Activated CD4-positive, alpha-beta memory T cell treated with anti-CD3 and anti-CD28 coated beads, Interleukin-2, amount 10 ng/mL, durations not matched to agents 7 days and 5 days (primary cell): ENCODE measurements around the gene MXRA7. TPM values are rescaled to one million over a fixed set of nuclear protein-coding genes. Genes with fewer than 3 reads are reported as not detected.
"Not testable (repeated sequence)": the region's sequence is repeated elsewhere in the genome, so short reads cannot be mapped to it uniquely, and the experiment has no call there.

ENCODE experiments used
- CTCF ChIA-PET: fragments of 350-600 bp; sonication (Branson Sonifier 250); formaldehyde crosslinking; loops from one replicate; lab custom pipeline; 2021; ENCODE audit warnings: antibody characterized with exemption, inconsistent platforms; lab: Charles Lee
- POLR2A ChIA-PET: fragments of 350-600 bp; sonication (Branson Sonifier 250); formaldehyde crosslinking; loops from one replicate; lab custom pipeline; 2021; ENCODE audit warnings: antibody characterized with exemption; lab: Charles Lee
- DNase-seq: peaks from one replicate; pipeline ENCODE4 v3.0.0-alpha.2; 2020
- H3K27ac Mint-ChIP-seq: one replicate; pipeline ENCODE4 v1.8.0; 2021; ENCODE audit warnings: mild to moderate bottlenecking, mixed read lengths
- H3K27me3 Mint-ChIP-seq: one replicate; pipeline ENCODE4 v1.8.0; 2021; ENCODE audit warnings: mixed read lengths
- H3K36me3 Mint-ChIP-seq: one replicate; pipeline ENCODE4 v1.8.0; 2021; ENCODE audit warnings: low read depth, mixed read lengths
- H3K4me1 Mint-ChIP-seq: one replicate; pipeline ENCODE4 v1.8.0; 2021; ENCODE audit warnings: mixed read lengths
- H3K4me3 Mint-ChIP-seq: one replicate; pipeline ENCODE4 v1.8.0; 2021; ENCODE audit warnings: mild to moderate bottlenecking, mixed read lengths
- H3K9me3 Mint-ChIP-seq: one replicate; pipeline ENCODE4 v1.8.0; 2021; ENCODE audit warnings: mixed read lengths
- total RNA-seq, 2 experiments: library from RNA; stranded (reverse); gene quantifications; one replicate each; pipeline ENCODE4 v1.2.3, GENCODE V29; 2021

The MXRA7 gene
- total RNA-seq, 2 experiments from 2014 or later: 7.5 to 8.5 TPM

DNA sequence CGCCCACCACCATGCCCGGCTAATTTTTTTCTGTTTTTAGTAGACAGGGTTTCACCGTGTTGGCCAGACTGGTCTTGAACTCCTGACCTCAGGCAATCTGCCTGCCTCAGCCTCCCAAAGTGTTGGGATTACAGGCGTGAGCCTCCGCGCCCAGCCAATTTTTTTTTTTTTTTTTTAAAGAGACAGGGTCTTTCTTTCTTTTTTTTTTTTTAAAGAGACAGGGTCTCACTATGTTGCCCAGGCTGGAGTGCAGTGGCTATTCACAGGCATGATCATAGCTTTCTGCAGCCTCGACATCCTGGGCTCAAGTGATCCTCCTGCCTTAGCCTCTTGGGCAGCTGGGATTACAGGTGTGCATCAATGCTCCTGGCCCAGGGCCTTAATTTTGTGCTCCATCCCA lies 1.6 kb upstream of the MXRA7 start:
- H3K27me3 Mint-ChIP-seq, H3K4me3 Mint-ChIP-seq, H3K9me3 Mint-ChIP-seq, H3K27ac Mint-ChIP-seq, DNase-seq: not testable (repeated sequence)
- POLR2A ChIA-PET: interaction anchor here (0.9 to 7.4 kb wide), 3 partner anchors 14 to 154 kb away, joined by 3 to 59 read pairs (median 10); partner anchors contain the start of genes JMJD6 and METTL23
- CTCF ChIA-PET: interaction anchor here (2.2 to 5.8 kb wide), 5 partner anchors 9 to 189 kb away, joined by 8 to 36 read pairs (median 15); partner anchors contain the start of genes JMJD6 and METTL23
- peaks cover 51% of the 10 kb centered on the region for H3K4me1 Mint-ChIP-seq
- H3K36me3 Mint-ChIP-seq: peaks cover 40% of the 10 kb centered on the region

- peak; percentile 29 for DNase-seq
- peak overlapping the region; percentile 57 for H3K4me3 Mint-ChIP-seq
- H3K27ac Mint-ChIP-seq, H3K27me3 Mint-ChIP-seq, H3K9me3 Mint-ChIP-seq: not testable (repeated sequence)
- H3K4me1 Mint-ChIP-seq: peaks cover 32% of the 10 kb centered on the region
- CTCF ChIA-PET: interaction anchor here (1.5 to 2.3 kb wide), 2 partner anchors 86 to 187 kb away, joined by 4 to 8 read pairs; no protein-coding TSS in a partner anchor
- H3K36me3 Mint-ChIP-seq: peaks cover 22% of the 10 kb centered on the region
- POLR2A ChIA-PET: interaction anchor here (0.7 to 2.6 kb wide), 5 partner anchors 9 to 33 kb away, joined by 3 to 6 read pairs (median 3); partner anchors contain the start of gene MFSD11
Measured at GRCh38 chr17:76709951-76710862, 558 bp downstream of the MXRA7 start.

DNA sequence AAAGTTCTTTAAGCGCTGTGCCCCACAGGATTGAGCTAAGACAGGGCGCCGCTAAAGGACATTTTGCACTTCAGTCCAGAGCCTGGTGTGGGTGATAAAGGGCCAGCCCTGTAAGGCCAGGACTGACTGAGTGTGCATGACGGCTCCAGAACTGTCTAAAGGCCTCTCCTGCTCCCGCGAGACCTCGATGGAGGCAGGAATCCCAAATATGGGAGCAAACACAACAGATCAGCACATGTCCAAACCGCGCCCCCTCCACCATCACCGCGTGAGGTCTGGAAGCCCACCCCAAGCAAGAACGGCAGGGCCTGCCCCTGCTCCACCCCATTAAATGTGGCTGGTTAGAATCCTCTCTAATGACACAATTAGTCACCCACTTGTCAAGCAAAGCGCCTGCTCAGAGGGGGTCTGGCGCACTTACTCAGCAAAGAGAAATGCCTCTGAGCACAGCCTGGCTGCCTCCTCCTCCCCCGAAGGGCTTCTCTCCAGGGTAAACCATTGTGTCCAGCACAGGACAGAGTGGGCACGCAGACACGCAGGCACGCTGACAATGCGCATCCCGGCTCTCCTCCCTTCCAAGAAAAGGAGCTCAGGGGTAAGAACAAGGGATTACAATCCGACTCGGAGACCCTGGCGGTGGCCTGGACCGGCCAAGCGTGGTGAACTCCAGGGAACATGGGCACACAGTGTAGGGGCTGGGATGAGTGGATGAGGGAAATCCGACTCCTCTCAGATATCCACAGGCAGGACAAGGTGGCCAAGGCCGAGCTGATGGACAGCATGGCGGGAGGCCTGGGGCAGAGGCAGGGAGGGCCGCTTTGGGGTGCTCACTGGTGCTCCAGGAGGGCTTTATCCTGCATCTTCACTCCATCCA lies 1.5 kb downstream of the MXRA7 start:
- ChIA-PET POLR2A (interaction anchor here (0.7 to 2.6 kb wide), 4 partner anchors 10 to 32 kb away, joined by 3 to 6 read pairs (median 4); partner anchors contain the start of gene MFSD11), CTCF (interaction anchor here (2.7 kb wide), 1 partner anchor 8 kb away, joined by 6 read pairs; no protein-coding TSS in a partner anchor)
- peaks cover 27% of the 10 kb centered on the region for H3K4me1 Mint-ChIP-seq
- H3K36me3 Mint-ChIP-seq: peaks cover 15% of the 10 kb centered on the region
- H3K27ac Mint-ChIP-seq: no peak overlapping the region
- H3K27me3 Mint-ChIP-seq: peaks cover 9% of the 10 kb centered on the region
- peak overlapping the region; percentile 57 for H3K4me3 Mint-ChIP-seq
- no peaks in the 10 kb centered on the region for H3K9me3 Mint-ChIP-seq
- DNase-seq: no peak

DNA sequence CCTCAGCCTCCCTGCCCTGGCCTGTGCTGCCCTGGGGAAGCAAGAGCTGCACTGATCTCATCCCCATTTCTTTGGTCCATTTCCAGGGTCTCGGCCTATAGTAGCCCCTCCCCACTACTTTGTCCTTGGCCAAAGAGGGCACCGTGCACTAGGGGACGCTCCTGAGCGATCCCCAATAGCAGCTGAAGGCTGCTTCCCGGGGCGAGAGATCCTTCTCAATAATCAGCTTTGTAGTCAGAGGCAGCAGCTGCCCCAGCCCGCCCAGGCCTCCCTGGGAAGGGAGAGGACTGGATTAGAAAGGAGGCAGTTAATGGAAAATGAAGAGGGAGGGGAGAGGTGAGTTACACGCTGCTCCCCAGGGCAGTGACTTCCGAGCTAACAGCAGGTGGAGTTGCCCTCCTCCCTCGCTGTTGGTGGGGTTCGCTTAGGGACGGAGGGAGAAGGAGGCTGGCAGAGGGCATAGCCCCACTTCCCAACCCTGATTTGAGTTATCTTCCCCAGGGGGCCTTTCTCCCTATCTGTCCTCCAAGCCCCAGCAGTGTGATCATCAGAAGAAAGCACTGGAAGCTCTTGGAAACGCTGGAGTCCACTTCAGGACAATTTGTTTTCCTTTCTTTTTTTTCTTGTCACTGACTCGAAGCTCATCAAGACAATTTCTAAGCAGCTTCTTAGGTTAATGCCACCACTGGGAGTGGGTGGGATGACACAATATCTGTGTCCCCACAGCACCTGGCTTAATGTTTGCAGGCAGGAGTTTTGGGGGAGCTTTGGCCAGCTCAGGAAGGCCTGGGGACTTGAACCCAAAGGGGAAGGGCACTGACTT lies 2.6 kb downstream of the MXRA7 start:
- H3K4me3 Mint-ChIP-seq: no peak overlapping the region
- ChIA-PET POLR2A (interaction anchor here (1.0 to 2.6 kb wide), 2 partner anchors 24 to 29 kb away, joined by 3 to 6 read pairs; partner anchors contain the start of gene MFSD11), CTCF (interaction anchor here (2.7 kb wide), 1 partner anchor 9 kb away, joined by 6 read pairs; no protein-coding TSS in a partner anchor)
- H3K27me3 Mint-ChIP-seq: peaks cover 9% of the 10 kb centered on the region
- peaks cover 16% of the 10 kb centered on the region for H3K4me1 Mint-ChIP-seq
- H3K27ac Mint-ChIP-seq: no peak overlapping the region
- no peaks in the 10 kb centered on the region for H3K9me3 Mint-ChIP-seq
- H3K36me3 Mint-ChIP-seq: peaks cover 4% of the 10 kb centered on the region
- DNase-seq: no peak

GRCh38 chr17:76706817-76707216 lies 3.9 kb downstream of the MXRA7 start:
- Mint-ChIP-seq H3K4me3 (no peak overlapping the region), H3K9me3 (no peaks in the 10 kb centered on the region), H3K36me3 (no peaks in the 10 kb centered on the region), H3K4me1 (peaks cover 16% of the 10 kb centered on the region), H3K27me3 (peaks cover 9% of the 10 kb centered on the region), H3K27ac (no peak overlapping the region)
- ChIA-PET POLR2A (no interaction called here), CTCF (interaction anchor here (0.7 to 2.7 kb wide), 3 partner anchors 10 to 1129 kb away, joined by 4 to 6 read pairs (median 4); partner anchors contain the start of gene MRPL38)
- no peak for DNase-seq

GRCh38 chr17:76704805-76705204 lies 6.0 kb downstream of the MXRA7 start:
- peaks cover 9% of the 10 kb centered on the region for H3K27me3 Mint-ChIP-seq
- ChIA-PET CTCF (interaction anchor here (0.7 kb wide), 1 partner anchor 27 kb away, joined by 3 read pairs; no protein-coding TSS in a partner anchor), POLR2A (interaction anchor here (1.3 kb wide), 1 partner anchor 9 kb away, joined by 3 read pairs; no protein-coding TSS in a partner anchor)
- no peaks in the 10 kb centered on the region for H3K36me3 Mint-ChIP-seq
- H3K27ac Mint-ChIP-seq: no peak overlapping the region
- peaks cover 7% of the 10 kb centered on the region for H3K4me1 Mint-ChIP-seq
- DNase-seq: no peak
- H3K9me3 Mint-ChIP-seq: no peaks in the 10 kb centered on the region
- H3K4me3 Mint-ChIP-seq: no peak overlapping the region

DNA sequence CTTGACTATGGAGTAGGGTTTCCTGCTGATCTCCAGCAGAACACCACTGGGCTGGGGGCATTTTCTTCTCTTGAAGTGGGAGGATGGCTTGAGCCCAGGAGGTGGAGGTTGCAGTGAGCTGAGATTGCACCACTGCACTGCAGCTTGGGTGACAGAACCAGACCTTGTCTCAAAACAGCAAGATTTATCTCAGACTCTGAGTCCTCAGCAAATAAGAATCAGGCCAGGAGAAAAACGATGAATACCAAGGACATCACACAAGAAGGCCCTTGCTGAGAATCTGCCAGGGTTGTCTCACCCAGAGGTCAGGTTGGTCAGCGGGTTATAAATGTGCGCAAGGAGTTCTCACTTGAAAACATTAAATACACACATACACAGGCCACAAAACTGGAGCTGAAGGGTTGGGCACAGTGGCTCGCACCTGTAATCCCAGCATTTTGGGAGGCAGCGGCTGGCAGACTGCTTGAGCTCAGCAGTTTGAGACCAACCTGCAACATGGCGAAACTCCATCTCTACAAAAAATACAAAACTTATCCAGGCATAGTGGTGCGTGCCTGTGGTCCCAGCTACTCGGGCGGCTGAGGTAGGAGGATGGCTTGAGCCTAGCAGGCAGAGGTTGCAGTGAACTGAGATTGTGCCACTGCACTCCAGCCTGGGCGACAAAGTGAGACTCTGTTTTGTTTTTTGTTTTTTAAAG lies 7.7 kb downstream of the MXRA7 start:
- no peak for DNase-seq
- ChIA-PET POLR2A (no interaction called here), CTCF (interaction anchor here (1.2 to 2.7 kb wide), 2 partner anchors 10 to 66 kb away, joined by 3 to 12 read pairs; no protein-coding TSS in a partner anchor)
- Mint-ChIP-seq H3K4me3 (no peak overlapping the region), H3K27me3 (peaks cover 2% of the 10 kb centered on the region), H3K9me3 (no peaks in the 10 kb centered on the region), H3K27ac (no peak overlapping the region), H3K4me1 (peaks cover 6% of the 10 kb centered on the region), H3K36me3 (no peaks in the 10 kb centered on the region)

- peaks cover 8% of the 10 kb centered on the region for H3K4me1 Mint-ChIP-seq
Measured at GRCh38 chr17:76702076-76702475, 8.7 kb downstream of the MXRA7 start.

GRCh38 chr17:76701471-76701967 lies 9.2 kb downstream of the MXRA7 start:
- CTCF ChIA-PET: interaction anchor here (1.2 to 2.7 kb wide), 2 partner anchors 12 to 64 kb away, joined by 3 to 12 read pairs; no protein-coding TSS in a partner anchor

More at GRCh38 chr17:76702076-76702475, 8.7 kb downstream of the MXRA7 start:
- Mint-ChIP-seq H3K36me3 (no peaks in the 10 kb centered on the region), H3K27ac (no peak overlapping the region), H3K27me3 (peaks cover 2% of the 10 kb centered on the region), H3K4me3 (no peak overlapping the region), H3K9me3 (no peaks in the 10 kb centered on the region)
- ChIA-PET CTCF (interaction anchor here (1.2 to 2.7 kb wide), 2 partner anchors 11 to 65 kb away, joined by 3 to 12 read pairs; no protein-coding TSS in a partner anchor), POLR2A (no interaction called here)
- no peak for DNase-seq

GRCh38 chr17:76700617-76701470 lies 9.9 kb downstream of the MXRA7 start:
- Mint-ChIP-seq H3K27ac (no peak overlapping the region), H3K4me3 (no peak overlapping the region), H3K4me1 (peaks cover 19% of the 10 kb centered on the region), H3K9me3 (no peaks in the 10 kb centered on the region), H3K36me3 (no peaks in the 10 kb centered on the region), H3K27me3 (peaks cover 2% of the 10 kb centered on the region)
- CTCF ChIA-PET: no interaction called here
- DNase-seq: no peak
- POLR2A ChIA-PET: interaction anchor here (0.7 kb wide), 1 partner anchor 10 kb away, joined by 3 read pairs; the partner anchor contains the start of gene MXRA7

More at GRCh38 chr17:76701471-76701967, 9.2 kb downstream of the MXRA7 start:
- Mint-ChIP-seq H3K36me3 (no peaks in the 10 kb centered on the region), H3K4me1 (peaks cover 14% of the 10 kb centered on the region), H3K4me3 (no peak overlapping the region), H3K27me3 (peaks cover 2% of the 10 kb centered on the region), H3K27ac (no peak overlapping the region), H3K9me3 (no peaks in the 10 kb centered on the region)
- POLR2A ChIA-PET: interaction anchor here (0.7 kb wide), 1 partner anchor 10 kb away, joined by 3 read pairs; the partner anchor contains the start of gene MXRA7
- DNase-seq: no peak
